Upper lobe of right lung (tissue), 1 donor: ENCODE data around the gene POLE. TPM values are rescaled to one million over a fixed set of nuclear protein-coding genes. Genes with fewer than 3 reads are reported as not detected.

Source experiments
- ATAC-seq: fragments of 200-7000 bp; cut with Tn5 transposase; one replicate; pipeline ENCODE4 v1.9.1; 2020; ENCODE audit warnings: mild to moderate bottlenecking, moderate library complexity
- DNase-seq: peaks from one replicate; pipeline ENCODE4 v3.0.0-alpha.2; 2020
- H3K27ac ChIP-seq: fragments of 200-600 bp; one replicate; pipeline ENCODE4 v1.8.0; 2022
- H3K27me3 ChIP-seq: fragments of 200-600 bp; one replicate; pipeline ENCODE4 v1.8.0; 2022; ENCODE audit warnings: mild to moderate bottlenecking
- H3K36me3 ChIP-seq: fragments of 200-600 bp; one replicate; pipeline ENCODE4 v1.8.0; 2022
- H3K4me1 ChIP-seq: fragments of 200-600 bp; one replicate; pipeline ENCODE4 v1.8.0; 2022
- H3K4me3 ChIP-seq: fragments of 200-600 bp; one replicate; pipeline ENCODE4 v1.8.0; 2022; ENCODE audit warnings: mild to moderate bottlenecking
- H3K9me3 ChIP-seq: fragments of 200-600 bp; one replicate; pipeline ENCODE4 v1.8.0; 2022
- intact Hi-C: fragments of 100-400 bp; cut with DNase I; formaldehyde crosslinking; loops from one replicate; pipeline ENCODE4 v1.11.0; 2022
- total RNA-seq: library from RNA; stranded (reverse); fragmentation: NEBNext Ultra II Directional; extraction: Animal tissue kit (Norgen Biotek cat#: 25700); gene quantifications from one replicate; pipeline ENCODE4 v1.2.1, GENCODE V29; 2021
- TF ChIP-seq, protein P1 (sequence below): fragments of 200-600 bp; IDR thresholded peaks from one replicate; pipeline ENCODE4 v1.8.0; 2022; ENCODE audit warnings: antibody characterized with exemption
- donor health status: DM: no; HTN: yes; CAD: no; lungs with severe emphysema.

The POLE gene
- total RNA-seq, 1 donor from 2014 or later: 23.5 TPM

GRCh38 chr12:132660052-132660451 is 27.1 kb downstream of the POLE start:
- Histone ChIP-seq H3K36me3 (peaks cover 86% of the 10 kb centered on the region), H3K9me3 (no peaks in the 10 kb centered on the region), H3K27ac (no peak overlapping the region), H3K4me3 (no peak overlapping the region), H3K4me1 (no peaks in the 10 kb centered on the region), H3K27me3 (no peaks in the 10 kb centered on the region)
- TF ChIP-seq, protein P1, sequence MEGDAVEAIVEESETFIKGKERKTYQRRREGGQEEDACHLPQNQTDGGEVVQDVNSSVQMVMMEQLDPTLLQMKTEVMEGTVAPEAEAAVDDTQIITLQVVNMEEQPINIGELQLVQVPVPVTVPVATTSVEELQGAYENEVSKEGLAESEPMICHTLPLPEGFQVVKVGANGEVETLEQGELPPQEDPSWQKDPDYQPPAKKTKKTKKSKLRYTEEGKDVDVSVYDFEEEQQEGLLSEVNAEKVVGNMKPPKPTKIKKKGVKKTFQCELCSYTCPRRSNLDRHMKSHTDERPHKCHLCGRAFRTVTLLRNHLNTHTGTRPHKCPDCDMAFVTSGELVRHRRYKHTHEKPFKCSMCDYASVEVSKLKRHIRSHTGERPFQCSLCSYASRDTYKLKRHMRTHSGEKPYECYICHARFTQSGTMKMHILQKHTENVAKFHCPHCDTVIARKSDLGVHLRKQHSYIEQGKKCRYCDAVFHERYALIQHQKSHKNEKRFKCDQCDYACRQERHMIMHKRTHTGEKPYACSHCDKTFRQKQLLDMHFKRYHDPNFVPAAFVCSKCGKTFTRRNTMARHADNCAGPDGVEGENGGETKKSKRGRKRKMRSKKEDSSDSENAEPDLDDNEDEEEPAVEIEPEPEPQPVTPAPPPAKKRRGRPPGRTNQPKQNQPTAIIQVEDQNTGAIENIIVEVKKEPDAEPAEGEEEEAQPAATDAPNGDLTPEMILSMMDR: no peak
- intact Hi-C loops: no loop called here
- DNase-seq (no peak), ATAC-seq (no peak)

DNA sequence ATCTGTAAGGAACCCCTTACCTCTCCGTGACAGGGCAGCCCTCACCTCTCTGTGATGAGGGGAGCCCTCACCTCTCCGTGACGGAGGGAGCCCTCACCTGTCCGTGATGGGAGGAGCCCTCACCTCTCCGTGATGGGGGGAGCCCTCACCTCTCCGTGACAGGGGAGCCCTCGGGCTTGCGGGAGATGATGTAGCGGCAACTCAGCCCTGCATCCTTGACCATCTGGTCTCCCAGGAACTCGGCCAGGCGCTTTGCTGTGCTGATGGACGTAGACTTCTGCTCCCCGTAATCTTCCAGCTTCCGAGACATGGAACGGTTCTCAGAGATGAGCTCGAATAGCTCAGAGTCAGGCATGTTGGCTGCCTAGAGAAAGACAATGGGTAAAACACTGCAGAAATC is 28.0 kb downstream of the POLE start:
- H3K4me3 ChIP-seq: no peak overlapping the region
- ATAC-seq (no peak), DNase-seq (no peak)
- no peaks in the 10 kb centered on the region for H3K9me3 ChIP-seq
- intact Hi-C loops: no loop called here
- TF ChIP-seq, protein P1: no peak
- H3K27me3 ChIP-seq: no peaks in the 10 kb centered on the region
- no peak overlapping the region for H3K27ac ChIP-seq
- H3K4me1 ChIP-seq: no peaks in the 10 kb centered on the region
- H3K36me3 ChIP-seq: peaks cover 88% of the 10 kb centered on the region

- Histone ChIP-seq H3K4me1 (no peaks in the 10 kb centered on the region), H3K36me3 (peaks cover 88% of the 10 kb centered on the region), H3K27ac (no peak overlapping the region), H3K27me3 (no peaks in the 10 kb centered on the region), H3K4me3 (no peak overlapping the region), H3K9me3 (no peaks in the 10 kb centered on the region)
- DNase-seq (no peak), ATAC-seq (no peak)
- TF ChIP-seq, protein P1: no peak
- intact Hi-C loops: no loop called here
Observed at GRCh38 chr12:132658149-132658894, 28.8 kb downstream of the POLE start.

GRCh38 chr12:132657004-132657727 is 30.0 kb downstream of the POLE start:
- intact Hi-C loops: no loop called here
- TF ChIP-seq, protein P1: no peak
- no peak overlapping the region for H3K4me3 ChIP-seq
- ATAC-seq (no peak), DNase-seq (no peak)
- H3K9me3 ChIP-seq: no peaks in the 10 kb centered on the region
- no peaks in the 10 kb centered on the region for H3K4me1 ChIP-seq
- H3K27ac ChIP-seq: no peak overlapping the region
- H3K27me3 ChIP-seq: no peaks in the 10 kb centered on the region
- peaks cover 93% of the 10 kb centered on the region for H3K36me3 ChIP-seq

DNA sequence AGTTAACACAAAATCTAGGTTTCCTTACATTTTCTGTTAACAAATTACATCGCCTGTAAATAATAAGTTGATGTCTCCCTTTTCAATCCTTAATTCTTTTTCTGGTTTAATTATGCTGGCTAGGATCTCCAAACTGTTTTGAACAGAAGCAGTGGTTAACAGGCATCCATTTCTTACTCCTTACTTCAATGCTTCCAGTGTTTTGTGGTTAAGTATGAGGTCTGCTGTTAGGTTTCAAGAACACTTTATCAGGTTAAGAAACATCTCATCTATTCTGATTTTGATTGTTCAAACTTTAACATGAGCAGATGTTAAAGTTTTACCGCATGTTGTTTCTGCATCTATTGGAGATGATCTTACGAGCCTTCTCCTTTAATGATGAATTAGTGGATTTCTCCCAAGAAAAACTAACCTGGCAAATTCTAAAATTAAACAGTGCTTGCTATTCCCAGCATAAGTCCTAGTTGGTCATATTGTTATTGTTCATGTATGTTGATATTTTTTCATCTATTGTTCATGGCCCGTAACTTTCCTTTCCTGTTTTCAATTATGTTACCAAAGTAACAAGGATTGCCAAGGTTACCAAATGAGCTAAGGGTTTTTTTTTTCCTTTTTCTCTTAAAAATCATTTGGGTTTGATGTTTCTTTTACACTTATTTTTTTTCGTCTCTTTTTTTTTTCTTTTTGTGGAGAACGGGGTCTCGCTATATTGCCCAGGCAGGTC is 33.4 kb downstream of the POLE start:
- no peaks in the 10 kb centered on the region for H3K9me3 ChIP-seq
- no peak overlapping the region for H3K27ac ChIP-seq
- intact Hi-C loops: no loop called here
- H3K36me3 ChIP-seq: peaks cover 81% of the 10 kb centered on the region
- no peak for DNase-seq
- H3K4me3 ChIP-seq: no peak overlapping the region
- no peaks in the 10 kb centered on the region for H3K27me3 ChIP-seq
- no peaks in the 10 kb centered on the region for H3K4me1 ChIP-seq
- TF ChIP-seq, protein P1: no peak
- ATAC-seq: no peak
